GM12865 (cell line): ENCODE measurements around the gene OR4C45.

Experiments used
- DNase-seq: peaks from one replicate; pipeline ENCODE4 v3.0.0; 2010; ENCODE audit warnings: low read depth
- H3K4me3 ChIP-seq: 2 replicates; pipeline ENCODE4 v1.5.1; 2011; ENCODE audit warnings: mild to moderate bottlenecking, low read depth, low read length, control low read depth
- TF ChIP-seq, protein P1 (sequence below): IDR thresholded peaks from 2 replicates; pipeline ENCODE4 v1.5.1; 2011; ENCODE audit warnings: low read length, control low read depth, low read depth, inconsistent platforms; ENCODE audit not compliant: insufficient read depth; ENCODE audit errors: missing control alignments

OR4C45 gene

DNA sequence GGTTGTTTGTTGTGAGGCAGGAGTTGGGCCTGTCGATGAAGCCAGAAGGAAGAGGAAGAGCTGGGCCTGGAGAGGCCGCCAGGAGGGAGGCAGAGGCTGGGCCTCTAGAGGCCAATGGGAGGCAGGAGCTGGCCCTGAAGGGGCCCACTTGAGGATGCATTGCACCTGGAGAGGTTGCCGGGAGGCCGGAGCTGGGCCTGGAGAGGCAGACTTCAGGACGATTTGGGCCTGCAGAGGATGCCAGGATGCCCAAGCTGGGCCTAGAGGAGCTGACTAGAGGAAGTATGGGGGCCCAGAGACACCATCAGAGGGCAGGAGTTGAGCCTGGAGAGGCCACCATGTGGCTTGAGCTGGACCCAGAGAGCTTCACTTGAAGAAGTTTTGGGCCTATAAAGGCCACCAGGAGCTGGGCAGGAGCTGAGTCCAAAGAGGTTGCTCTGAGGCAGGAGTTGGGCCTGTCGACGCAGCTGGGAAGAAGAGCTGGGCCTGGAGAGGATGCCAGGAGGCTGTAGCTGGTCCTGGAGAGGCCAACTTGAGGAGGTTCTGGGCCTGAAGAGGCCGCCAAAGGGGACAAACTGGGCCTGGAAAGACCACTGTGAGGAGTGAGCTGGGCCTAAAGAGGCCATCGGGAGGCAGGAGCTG, 39.0 kb downstream of the OR4C45 start:
- H3K4me3 ChIP-seq = no peak overlapping the region
- TF ChIP-seq, protein P1, sequence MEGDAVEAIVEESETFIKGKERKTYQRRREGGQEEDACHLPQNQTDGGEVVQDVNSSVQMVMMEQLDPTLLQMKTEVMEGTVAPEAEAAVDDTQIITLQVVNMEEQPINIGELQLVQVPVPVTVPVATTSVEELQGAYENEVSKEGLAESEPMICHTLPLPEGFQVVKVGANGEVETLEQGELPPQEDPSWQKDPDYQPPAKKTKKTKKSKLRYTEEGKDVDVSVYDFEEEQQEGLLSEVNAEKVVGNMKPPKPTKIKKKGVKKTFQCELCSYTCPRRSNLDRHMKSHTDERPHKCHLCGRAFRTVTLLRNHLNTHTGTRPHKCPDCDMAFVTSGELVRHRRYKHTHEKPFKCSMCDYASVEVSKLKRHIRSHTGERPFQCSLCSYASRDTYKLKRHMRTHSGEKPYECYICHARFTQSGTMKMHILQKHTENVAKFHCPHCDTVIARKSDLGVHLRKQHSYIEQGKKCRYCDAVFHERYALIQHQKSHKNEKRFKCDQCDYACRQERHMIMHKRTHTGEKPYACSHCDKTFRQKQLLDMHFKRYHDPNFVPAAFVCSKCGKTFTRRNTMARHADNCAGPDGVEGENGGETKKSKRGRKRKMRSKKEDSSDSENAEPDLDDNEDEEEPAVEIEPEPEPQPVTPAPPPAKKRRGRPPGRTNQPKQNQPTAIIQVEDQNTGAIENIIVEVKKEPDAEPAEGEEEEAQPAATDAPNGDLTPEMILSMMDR = no peak
- no peak for DNase-seq

DNA sequence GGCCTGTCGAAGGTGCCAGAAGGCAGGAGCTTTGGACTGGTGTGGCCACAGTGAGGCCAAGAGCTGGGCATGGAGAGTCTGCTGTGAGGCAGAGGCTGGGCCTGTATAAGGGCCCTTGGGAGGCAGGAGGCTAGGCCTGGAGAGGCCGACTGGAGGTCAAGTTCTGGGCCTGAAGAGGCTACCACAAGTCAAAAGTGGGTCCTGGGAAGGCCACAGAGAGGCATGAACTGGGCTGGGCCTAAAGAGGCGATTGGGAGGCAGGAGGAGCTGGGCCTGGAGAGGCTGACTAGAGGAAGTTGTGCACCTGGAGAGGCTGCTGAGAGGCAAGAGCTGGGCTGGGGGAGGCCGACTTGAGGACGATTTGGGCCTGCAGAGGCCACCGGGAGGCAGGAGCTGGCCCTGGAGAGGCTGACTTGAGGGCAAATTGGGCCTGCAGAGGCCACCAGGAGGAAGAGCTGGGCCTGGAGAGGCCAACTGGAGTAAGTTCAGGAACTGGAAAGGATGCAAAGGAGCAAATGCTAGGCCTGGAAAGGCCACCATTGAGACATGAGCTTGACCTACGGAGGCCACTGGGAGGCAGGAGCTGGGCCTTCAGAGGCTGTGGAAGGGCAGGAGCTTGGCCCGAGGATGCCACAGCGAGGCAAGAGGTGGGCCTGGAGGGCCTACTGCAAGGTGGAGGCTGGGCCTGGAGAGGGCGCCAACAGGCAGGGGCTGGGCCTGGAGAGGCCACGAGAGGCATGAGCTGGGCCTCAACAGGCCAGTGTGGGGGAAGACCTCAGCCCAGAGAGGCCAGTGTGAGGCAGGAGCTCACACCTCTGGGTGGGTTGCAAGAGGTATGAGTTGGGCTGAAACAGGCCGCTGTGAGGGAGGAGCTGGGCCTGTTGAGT, 39.8 kb downstream of the OR4C45 start:
- no peak overlapping the region for H3K4me3 ChIP-seq
- no peak for DNase-seq
- TF ChIP-seq, protein P1 = no peak

DNA sequence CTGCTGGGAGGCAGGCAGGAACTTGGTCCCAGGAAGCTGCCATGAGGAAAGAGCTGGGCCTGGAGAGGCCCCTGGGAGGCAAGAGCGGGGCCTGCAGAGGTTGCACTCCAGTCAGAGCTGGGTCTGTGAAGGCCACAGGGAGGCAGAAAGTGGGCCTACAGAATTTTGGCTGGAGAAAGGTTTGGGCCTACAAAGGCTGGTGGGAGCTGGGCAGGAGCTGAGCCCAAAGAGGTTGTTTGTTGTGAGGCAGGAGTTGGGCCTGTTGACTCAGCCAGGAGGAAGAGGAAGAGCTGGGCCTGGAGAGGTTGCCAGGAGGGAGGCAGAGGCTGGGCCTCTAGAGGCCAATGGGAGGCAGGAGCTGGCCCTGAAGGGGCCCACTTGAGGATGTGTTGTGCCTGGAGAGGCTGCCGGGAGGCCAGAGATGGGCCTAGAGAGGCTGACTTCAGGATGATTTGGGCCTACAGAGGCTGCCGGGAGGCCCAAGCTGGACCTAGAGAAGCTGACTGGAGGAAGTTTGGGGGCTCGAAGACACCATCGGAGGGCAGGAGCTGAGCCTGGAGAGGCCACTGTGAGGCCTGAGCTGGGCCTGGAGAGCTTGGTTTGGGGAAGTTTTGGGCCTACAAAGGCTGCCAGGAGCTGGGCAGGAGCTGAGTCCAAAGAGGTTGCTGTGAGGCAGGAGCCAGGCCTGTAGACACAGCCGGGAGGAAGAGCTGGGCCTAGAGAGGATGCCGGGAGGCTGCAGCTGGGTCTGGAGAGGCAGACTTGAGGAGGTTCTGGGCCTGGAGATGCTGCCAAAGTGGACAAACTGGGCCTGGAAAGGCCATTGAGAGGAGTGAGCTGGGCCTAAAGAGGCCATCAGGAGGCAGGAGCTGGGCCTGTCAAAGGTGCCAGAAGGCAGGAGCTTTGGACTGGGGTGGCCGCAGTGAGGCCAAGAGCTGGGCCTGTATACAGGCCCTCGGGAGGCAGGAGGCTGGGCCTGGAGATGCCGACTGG, 40.7 kb downstream of the OR4C45 start:
- TF ChIP-seq, protein P1 = no peak
- no peak for DNase-seq
- no peak overlapping the region for H3K4me3 ChIP-seq

DNA sequence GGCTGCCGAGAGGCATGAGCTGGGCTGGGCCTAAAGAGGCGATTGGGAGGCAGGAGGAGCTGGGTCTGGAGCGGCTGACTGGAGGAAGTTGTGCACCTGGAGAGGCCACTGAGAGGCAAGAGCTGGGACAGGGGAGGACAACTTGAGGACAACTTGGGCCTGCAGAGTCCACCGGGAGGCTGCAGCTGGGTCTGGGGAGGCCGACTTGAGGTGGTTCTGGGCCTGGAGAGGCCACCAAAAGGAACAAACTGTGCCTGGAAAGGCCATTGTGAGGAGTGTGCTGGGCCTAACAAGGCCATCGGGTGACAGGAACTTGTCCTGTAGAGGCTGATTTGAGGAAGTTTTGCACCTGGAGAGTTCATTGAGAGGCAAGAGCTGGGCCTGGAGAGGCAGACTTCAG, 41.5 kb downstream of the OR4C45 start:
- H3K4me3 ChIP-seq = no peak overlapping the region
- no peak for DNase-seq
- TF ChIP-seq, protein P1 = no peak

DNA sequence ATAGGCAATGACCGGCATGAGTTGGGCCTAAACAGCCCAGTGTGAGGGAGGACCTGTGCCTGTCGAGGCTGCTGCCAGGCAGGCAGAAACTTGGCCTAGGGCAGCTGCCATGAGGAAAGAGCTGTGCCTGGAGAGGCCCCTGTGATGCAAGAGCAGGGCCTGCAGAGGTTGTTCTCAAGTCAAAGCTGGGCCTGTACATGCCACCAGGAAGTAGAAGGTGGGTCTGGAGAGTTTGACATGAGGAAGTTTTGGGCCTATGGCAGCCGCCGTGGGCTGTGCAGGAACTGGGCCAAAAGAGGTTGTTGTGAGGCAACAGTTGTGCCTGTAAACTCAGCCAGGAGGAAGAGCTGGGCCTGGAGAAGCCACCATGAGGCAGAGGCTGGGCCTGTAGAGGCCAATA, 43.2 kb downstream of the OR4C45 start:
- TF ChIP-seq, protein P1 = no peak
- no peak for DNase-seq
- no peak overlapping the region for H3K4me3 ChIP-seq

DNA sequence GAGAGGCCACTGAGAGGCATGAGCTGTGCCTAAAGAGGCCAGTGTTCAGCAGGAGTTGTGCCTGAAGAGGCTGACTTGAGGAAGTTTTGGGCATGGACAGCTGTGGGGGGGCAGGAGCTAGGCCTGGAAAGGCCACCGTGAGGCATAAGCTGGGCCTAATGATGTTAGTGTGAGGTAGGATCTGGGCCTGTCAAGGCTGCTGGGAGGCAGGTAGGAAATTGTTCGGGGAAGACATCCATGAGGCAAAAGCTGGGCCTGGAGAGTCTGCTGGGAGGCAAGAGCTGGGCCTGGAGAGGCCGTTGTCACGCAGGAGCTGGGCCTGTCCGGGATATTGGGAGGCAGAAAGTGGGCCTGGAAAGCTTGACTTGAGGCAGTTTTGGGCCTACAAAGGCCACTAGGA, 44.9 kb downstream of the OR4C45 start:
- TF ChIP-seq, protein P1 = no peak
- no peak for DNase-seq
- H3K4me3 ChIP-seq = no peak overlapping the region
